NB4 (cell line): ENCODE measurements around the gene TMED1.
"Not testable (repeated sequence)": the region's sequence is repeated elsewhere in the genome, so short reads cannot be mapped to it uniquely, and the experiment has no call there.

Experiments used
- TF ChIP-seq, protein P1 (sequence below): IDR thresholded peaks from one replicate; pipeline ENCODE4 v1.5.1; 2012; ENCODE audit warnings: low read depth, low read length
- TF ChIP-seq, protein P2 (sequence below): IDR thresholded peaks from 2 replicates; pipeline ENCODE4 v1.6.1; 2011; ENCODE audit warnings: low read depth, low read length

DNA sequence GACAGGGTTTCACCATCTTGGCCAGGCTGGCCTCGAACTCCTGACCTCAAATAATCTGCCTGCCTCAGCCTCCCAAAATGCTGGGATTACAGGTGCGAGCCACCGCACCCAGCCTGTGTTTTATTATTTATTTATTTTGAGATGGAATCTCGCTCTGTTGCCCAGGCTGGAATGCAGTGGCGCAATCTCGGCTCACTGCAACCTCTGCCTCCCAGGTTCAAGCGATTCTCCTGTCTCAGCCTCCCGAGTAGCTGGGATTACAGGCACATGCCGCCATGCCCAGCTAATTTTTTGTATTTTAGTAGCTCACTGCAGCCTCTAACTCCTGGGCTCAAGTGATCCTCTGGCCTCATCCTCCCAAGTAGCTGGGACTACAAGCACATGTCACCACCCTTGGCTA lies 41.6 kb upstream of the TMED1 start:
- TF ChIP-seq, protein P1, sequence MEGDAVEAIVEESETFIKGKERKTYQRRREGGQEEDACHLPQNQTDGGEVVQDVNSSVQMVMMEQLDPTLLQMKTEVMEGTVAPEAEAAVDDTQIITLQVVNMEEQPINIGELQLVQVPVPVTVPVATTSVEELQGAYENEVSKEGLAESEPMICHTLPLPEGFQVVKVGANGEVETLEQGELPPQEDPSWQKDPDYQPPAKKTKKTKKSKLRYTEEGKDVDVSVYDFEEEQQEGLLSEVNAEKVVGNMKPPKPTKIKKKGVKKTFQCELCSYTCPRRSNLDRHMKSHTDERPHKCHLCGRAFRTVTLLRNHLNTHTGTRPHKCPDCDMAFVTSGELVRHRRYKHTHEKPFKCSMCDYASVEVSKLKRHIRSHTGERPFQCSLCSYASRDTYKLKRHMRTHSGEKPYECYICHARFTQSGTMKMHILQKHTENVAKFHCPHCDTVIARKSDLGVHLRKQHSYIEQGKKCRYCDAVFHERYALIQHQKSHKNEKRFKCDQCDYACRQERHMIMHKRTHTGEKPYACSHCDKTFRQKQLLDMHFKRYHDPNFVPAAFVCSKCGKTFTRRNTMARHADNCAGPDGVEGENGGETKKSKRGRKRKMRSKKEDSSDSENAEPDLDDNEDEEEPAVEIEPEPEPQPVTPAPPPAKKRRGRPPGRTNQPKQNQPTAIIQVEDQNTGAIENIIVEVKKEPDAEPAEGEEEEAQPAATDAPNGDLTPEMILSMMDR = not testable (repeated sequence)
- TF ChIP-seq, protein P2, sequence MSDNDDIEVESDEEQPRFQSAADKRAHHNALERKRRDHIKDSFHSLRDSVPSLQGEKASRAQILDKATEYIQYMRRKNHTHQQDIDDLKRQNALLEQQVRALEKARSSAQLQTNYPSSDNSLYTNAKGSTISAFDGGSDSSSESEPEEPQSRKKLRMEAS = not testable (repeated sequence)
